ENCODE measurements around the gene DLGAP5. TPM values are rescaled to one million over a fixed set of nuclear protein-coding genes. Genes with fewer than 3 reads are reported as not detected.

Gene DLGAP5
- 3.6 and 4.0 TPM in 2 replicates for total RNA-seq

GRCh38 chr14:55191203-55192053, at the start of gene DLGAP5:
TSS of gene DLGAP5 (minus strand) at chr14:55191585. CDS start at chr14:55189179, 2,406 bp downstream.

GRCh38 chr14:55129086-55129427, 62.3 kb downstream of the DLGAP5 start, which contains the start of gene LGALS3:
TSS of gene LGALS3 (plus strand) at chr14:55129252. CDS start at chr14:55137374, 8,122 bp downstream.

Other genes starting within 250 kb of the DLGAP5 start
- gene WDHD1, start 164.5 kb downstream of the DLGAP5 start, total RNA-seq, result 7.7 and 8.7 TPM in 2 replicates
- gene SOCS4, start 164.3 kb downstream of the DLGAP5 start, total RNA-seq, result 14.1 and 17.4 TPM in 2 replicates
- 9.7 and 10.9 TPM in 2 replicates for gene MAPK1IP1L, start 139.9 kb downstream of the DLGAP5 start, total RNA-seq
- 140 and 168 TPM in 2 replicates for gene LGALS3, start 62.3 kb downstream of the DLGAP5 start, total RNA-seq
- 20.6 and 28.0 TPM in 2 replicates for gene FBXO34, start 79.8 kb upstream of the DLGAP5 start, total RNA-seq
- gene ATG14, start 220.2 kb upstream of the DLGAP5 start, total RNA-seq, result 13.2 and 15.7 TPM in 2 replicates
- gene TBPL2, start 249.0 kb upstream of the DLGAP5 start, total RNA-seq, result not detected in 2 replicates

All from smooth muscle cell of bladder (primary cell).